KG1 (cell line): ENCODE measurements around the gene PHF23.

Source experiments
- DNase-seq: peaks from one replicate; lab custom pipeline; 2025; lab: John Stamatoyannopoulos, UW

PHF23 gene

GRCh38 chr17:7219812-7220592 is 19.3 kb downstream of the PHF23 start, which contains the start of the genes ACADVL and DLG4:
Gene ACADVL (plus strand): TSS chr17:7219938. CDS start chr17:7219985, 47 bp downstream.
Gene DLG4 (minus strand): TSS chr17:7219836.
- no peak for DNase-seq

DNA sequence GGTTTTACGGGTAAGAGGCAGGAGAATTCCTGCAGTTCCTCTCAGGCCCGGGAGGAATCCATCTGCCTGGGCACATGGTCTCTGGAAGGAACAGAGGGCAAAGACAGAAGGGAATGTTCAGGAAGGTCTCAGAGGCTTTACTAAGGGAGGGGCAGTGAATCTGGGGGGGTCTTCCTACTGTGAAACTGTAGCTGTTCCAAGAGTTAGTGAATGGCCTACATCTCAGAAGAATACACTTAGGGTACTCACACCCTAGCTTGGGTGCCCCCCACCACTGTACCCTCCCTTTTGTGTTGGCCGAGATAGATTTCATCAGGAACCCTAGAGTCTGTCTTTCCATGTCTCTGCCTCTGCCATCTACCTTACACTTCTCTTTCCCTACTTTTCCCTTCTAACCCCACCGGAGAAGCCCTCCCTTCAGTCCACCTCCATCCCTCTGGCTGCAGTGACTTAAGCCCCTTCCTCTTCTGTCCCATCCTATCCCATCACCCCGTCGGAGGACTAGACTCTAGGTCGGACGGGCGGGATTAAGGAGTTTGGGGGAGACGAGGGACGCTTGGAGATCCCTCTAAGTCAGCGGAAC is 19.9 kb downstream of the PHF23 start:
- no peak for DNase-seq

- no peak for DNase-seq
Observed at GRCh38 chr17:7218758-7219157, 20.5 kb downstream of the PHF23 start.

GRCh38 chr17:7218166-7218565 is 21.1 kb downstream of the PHF23 start:
- no peak for DNase-seq

DNA sequence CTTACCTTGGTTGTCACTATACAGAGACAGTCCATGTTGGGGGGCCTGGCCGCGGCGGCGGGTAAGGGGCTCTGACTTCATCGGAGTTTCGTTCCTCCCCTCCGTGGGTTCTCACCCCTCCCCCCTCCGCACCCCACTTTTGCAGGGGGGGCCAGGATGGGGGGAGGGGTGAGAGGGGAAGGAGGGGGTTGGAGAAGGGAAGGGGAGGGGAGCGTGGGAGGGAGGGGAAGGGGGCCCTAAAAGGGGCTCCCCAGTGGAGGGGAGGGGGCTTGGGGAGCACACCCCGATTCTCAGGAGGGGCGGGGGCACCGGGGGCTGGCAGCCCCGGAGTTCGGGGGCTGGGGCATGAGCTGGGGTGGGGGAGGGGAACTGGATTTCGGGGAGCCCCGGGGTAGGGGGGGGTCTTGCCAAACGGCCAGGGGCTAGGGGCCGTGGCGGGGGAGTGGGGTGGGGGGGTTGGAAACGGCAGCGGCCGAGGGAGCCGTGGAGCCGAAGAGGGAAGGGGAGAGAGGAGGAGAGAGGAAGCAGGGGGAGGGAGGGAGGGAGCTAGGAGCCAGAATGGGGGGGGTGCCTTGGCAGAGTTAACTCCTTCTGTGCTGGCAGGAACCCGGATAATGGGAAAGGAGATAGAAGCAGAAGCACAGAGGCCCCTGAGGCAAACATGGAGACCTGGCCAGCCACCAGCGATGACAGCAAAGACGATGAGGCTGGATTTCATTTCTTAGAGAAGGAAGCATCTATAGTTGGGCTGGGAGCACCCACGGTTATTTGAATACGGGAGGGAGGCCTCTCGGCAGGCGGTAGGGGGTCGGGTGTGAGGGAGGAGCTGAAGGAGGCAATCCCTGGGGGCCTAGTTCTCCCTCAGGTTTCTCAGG is 21.9 kb downstream of the PHF23 start:
- DNase-seq = no peak

GRCh38 chr17:7216242-7217112 is 22.8 kb downstream of the PHF23 start:
- no peak for DNase-seq

DNA sequence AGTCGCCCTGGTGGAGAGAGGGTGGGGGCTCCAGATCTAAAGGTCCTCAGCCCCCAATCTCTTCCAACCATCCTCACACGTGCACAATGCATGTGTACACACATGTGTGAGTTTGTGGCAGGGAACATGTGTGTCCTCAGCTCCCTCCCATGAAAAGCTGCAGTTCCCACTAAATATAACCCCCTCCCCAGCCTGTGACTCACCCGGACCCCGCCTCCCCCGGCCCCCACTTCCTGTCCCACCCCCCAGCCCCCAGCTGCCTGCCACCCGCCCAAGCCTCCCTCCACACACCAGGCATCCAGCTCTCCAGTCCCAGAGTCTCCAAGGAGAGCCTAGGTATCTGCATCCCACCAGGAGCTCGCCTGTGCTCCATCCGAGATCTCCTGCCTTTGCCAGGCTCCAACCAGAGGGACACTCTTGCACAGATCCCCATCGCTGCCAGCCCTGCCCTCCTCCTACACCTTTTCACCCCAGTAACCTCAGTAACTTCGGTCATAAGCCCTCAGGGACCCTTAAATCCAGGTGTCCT is 23.5 kb downstream of the PHF23 start:
- no peak for DNase-seq

DNA sequence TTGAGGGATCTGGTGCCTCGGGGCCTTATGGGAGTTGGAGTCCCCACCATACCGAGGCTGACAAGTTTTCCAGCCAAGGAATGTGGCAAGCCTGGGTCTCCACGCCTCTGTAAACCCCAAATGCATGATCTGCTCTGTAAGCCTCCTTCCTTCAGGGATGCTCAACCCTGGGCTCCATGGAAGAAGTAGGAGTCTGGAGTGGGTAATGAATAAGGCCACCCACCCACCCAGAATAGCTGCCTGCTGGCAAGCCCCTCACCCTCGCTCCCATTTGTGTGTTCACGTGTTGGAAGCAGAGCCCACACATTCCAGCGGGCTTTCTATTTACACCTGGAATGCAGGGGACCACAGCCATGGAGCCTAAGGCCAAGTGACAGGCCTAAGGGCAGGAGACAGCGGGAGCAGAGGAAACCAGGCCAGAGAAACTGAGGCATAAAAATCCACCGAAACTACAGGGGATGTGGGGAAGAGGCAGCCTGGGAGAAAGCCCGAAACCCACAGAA is 24.1 kb downstream of the PHF23 start:
- no peak for DNase-seq

GRCh38 chr17:7214300-7215135 is 24.7 kb downstream of the PHF23 start:
- DNase-seq = peak; percentile 66

- DNase-seq = no peak
Observed at GRCh38 chr17:7213895-7214299, 25.4 kb downstream of the PHF23 start.

DNA sequence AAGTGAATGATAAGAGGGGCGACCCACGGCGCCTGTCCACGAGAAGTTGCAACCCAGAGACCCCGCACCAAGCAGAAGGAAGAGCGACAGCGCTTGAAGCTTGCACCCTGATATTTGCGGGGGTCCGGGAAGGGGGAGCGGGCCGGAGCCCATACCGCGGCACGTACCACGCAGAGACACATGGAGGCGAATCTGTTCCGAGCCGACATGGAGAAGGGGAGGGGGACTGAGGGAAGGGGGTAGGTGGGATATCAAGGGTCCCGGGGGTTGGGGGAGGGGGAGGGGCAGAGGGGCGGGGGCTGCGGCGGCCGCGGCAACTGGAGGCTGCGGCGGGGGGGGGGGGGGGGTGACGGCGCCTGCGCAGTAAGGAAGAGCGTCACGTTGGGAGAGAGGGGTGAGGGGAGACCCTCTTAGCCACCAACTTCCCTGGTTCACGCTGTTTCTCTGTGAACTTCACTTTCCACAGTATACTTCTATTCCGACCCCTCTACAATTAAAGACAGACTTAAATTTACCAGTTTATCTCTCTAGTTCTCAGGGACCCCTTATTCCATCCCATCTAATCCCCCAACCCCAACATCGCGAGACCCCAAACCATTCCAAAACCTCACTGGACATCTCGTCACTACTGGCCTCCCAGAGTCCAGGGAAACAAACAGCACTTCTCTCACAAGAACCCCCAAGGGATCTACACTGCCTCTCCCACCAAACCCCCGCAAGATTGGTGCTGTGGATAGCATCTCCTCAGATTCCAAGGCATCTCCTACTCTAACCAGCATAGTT is 27.6 kb downstream of the PHF23 start:
- no peak for DNase-seq

DNA sequence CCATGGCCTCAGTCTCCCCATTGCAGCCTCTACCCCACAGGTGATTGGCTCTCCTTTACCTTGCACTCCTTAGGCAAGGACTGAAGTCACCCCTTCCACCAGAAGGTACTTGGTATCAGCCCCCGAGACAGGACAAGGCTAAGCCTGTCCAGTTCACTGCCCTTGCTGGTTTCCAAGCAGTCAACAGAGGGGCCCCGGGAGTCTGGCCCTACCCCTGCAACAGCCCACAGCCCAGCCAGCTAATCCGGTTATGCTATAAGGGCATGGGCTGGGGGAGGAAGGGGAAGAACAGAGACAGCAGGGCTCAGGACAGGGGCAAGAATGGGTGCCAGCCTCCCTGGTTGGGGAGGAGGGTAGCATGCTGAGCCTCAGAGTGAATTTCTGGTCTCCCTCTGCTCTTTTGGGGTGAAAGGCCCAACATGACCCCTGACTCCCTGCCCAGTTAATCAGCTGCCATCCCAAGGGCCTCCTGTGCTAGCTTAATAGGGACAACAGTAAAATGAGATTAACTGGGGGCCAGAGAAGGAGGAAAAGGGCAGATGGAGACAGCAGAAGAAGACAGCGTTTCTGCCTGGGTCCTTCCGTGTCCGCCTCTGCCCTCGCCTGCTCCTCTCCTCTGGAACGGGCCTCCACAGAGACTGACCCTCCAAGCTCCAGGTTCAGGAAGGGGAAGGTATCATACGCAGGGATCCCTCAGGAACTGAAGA is 30.4 kb downstream of the PHF23 start:
- no peak for DNase-seq

GRCh38 chr17:7208027-7208571 is 31.2 kb downstream of the PHF23 start:
- DNase-seq = no peak

- DNase-seq = no peak
Observed at GRCh38 chr17:7207120-7208001, 31.9 kb downstream of the PHF23 start.

DNA sequence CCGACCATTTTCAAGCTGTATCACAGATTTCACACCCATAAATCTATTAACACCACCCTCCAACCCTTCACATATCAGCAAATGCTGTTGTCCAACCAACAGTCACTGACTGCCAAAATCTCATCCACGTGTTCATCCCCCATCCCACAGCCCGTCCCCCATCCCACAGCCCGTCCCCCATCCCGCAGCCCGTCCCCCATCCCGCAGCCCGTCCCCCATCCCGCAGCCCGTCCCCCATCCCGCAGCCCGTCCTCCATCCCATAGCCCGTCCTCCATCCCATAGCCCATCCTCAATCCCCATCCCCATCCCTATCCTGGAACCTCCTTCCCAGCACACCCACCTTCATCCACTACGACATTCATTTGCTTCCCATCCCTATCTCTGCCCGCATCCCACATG is 33.7 kb downstream of the PHF23 start:
- DNase-seq = no peak

- no peak for DNase-seq
Observed at GRCh38 chr17:7204828-7205461, 34.3 kb downstream of the PHF23 start.

DNA sequence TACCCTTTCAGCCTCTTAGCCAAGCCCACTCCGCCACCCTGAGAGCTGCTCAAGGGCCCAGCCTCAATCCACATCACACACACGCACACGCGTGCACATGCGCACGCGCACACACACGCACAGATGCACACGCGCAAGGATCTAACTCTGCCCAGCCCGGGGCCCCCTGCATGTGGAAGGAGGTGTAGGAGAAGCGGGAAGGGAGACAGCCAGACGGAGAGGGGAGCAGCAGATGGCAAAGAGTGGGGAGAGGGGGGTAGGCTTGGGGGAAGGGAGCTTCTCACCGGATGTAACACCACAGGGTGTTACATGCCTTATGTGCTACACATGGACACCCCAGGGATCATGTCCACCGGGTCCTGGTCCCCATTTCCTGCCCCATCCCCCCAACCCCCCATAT is 34.9 kb downstream of the PHF23 start:
- no peak for DNase-seq
